OCI-LY1 (cell line): Measurements from ENCODE around the gene SEMA3G.

ENCODE experiments used
- H2AFZ ChIP-seq: fragments of 200-600 bp; sonication (generic), shearing (Covaris generic); 2 replicates; pipeline ENCODE4 v1.6.0; 2014; ENCODE audit warnings: antibody characterized with exemption, mild to moderate bottlenecking, low read length
- H3F3A ChIP-seq: fragments of 200-600 bp; sonication (generic), shearing (Covaris generic); 2 replicates; pipeline ENCODE4 v1.6.0; 2014; ENCODE audit warnings: mild to moderate bottlenecking, antibody characterized with exemption, low read length, moderate library complexity; ENCODE audit not compliant: insufficient read depth
- H3K27ac ChIP-seq: fragments of 200-600 bp; sonication (generic); 2 replicates; pipeline ENCODE4 v1.5.1; 2014; ENCODE audit warnings: low read length, mixed run types, mild to moderate bottlenecking, low read depth; ENCODE audit not compliant: poor library complexity, severe bottlenecking
- H3K27me3 ChIP-seq: fragments of 200-600 bp; sonication (generic); 2 replicates; pipeline ENCODE4 v1.6.0; 2014; ENCODE audit warnings: antibody characterized with exemption, mild to moderate bottlenecking, low read length, moderate library complexity; ENCODE audit not compliant: insufficient read depth
- H3K36me3 ChIP-seq: fragments of 200-600 bp; sonication (generic); 2 replicates; pipeline ENCODE4 v1.6.1; 2014; ENCODE audit warnings: mild to moderate bottlenecking, antibody characterized with exemption, low read length, moderate library complexity, mixed read lengths; ENCODE audit not compliant: insufficient read depth
- H3K4me1 ChIP-seq: fragments of 200-600 bp; sonication (generic); 2 replicates; pipeline ENCODE4 v1.5.1; 2014; ENCODE audit warnings: mild to moderate bottlenecking, low read length, moderate library complexity; ENCODE audit not compliant: insufficient read depth, severe bottlenecking
- H3K4me2 ChIP-seq: fragments of 200-600 bp; sonication (generic), shearing (Covaris generic); 2 replicates; pipeline ENCODE4 v1.6.1; 2014; ENCODE audit warnings: low read length
- H3K4me3 ChIP-seq: fragments of 200-600 bp; sonication (generic); 2 replicates; pipeline ENCODE4 v1.5.1; 2014; ENCODE audit warnings: low read length, low read depth, mild to moderate bottlenecking, mixed read lengths; ENCODE audit not compliant: poor library complexity, severe bottlenecking
- H3K79me2 ChIP-seq: fragments of 200-600 bp; shearing (Covaris generic); 2 replicates; pipeline ENCODE4 v1.6.1; 2016; ENCODE audit warnings: mixed run types, low read length, mixed read lengths; ENCODE audit not compliant: insufficient read depth
- H3K9ac ChIP-seq: fragments of 200-600 bp; sonication (generic), shearing (Covaris generic); 2 replicates; pipeline ENCODE4 v1.6.1; 2014; ENCODE audit warnings: mild to moderate bottlenecking, low read length, mixed read lengths
- H3K9me2 ChIP-seq: fragments of 200-600 bp; sonication (generic), shearing (Covaris generic); 2 replicates; pipeline ENCODE4 v1.6.1; 2014; ENCODE audit warnings: low read depth, mild to moderate bottlenecking, low read length, mixed read lengths
- H3K9me3 ChIP-seq: fragments of 200-600 bp; shearing (Covaris generic); 2 replicates; pipeline ENCODE4 v1.6.1; 2014; ENCODE audit warnings: low read length, mixed read lengths
- H4K20me1 ChIP-seq: fragments of 200-600 bp; sonication (generic), shearing (Covaris generic); 2 replicates; pipeline ENCODE4 v1.6.0; 2016; ENCODE audit warnings: mild to moderate bottlenecking, low read length; ENCODE audit not compliant: insufficient read depth
- CTCF ChIP-seq: fragments of 200-600 bp; sonication (generic), shearing (Covaris generic); IDR thresholded peaks from 2 replicates; pipeline ENCODE4 v1.5.1; 2017; ENCODE audit warnings: mild to moderate bottlenecking, antibody characterized with exemption, low read length, moderate library complexity, mixed read lengths
- EZH2 ChIP-seq: fragments of 200-600 bp; sonication (generic), shearing (Covaris generic); IDR thresholded peaks from 2 replicates; pipeline ENCODE4 v1.8.0; 2017; ENCODE audit warnings: borderline replicate concordance, mixed run types, mild to moderate bottlenecking, antibody characterized with exemption, low read length, moderate library complexity, mixed read lengths

Gene SEMA3G

DNA sequence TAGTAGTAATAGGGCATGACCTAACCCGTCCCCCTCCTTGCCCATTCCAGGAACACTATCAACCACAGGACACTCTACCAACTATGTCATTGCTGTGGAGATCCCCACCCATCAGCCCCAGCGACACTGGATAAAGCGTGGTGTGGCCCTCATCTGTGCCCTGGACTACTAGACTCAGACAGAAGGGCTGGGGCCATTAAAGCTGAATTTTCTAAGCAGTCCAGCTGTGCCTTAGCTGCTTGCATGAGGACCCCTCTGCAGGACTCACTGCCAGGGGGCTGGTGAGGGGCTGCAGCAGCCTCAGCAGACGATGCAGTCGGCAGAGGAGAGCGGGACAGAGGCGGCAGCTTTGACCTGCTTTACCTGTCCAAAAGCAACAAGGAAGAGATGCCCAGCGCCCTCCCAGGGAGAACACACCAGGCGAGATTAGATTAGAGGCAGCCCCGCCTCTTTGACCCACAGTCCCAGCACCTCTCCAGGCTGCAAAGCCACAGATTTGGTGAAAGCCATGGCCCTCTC lies 44.6 kb downstream of the SEMA3G start:
- H2AFZ ChIP-seq, result no peak overlapping the region
- H3K27me3 ChIP-seq, result no peaks in the 10 kb centered on the region
- H3K9me3 ChIP-seq, result no peaks in the 10 kb centered on the region
- no peaks in the 10 kb centered on the region for H3K79me2 ChIP-seq
- H3F3A ChIP-seq, result no peaks in the 10 kb centered on the region
- no peak overlapping the region for H3K27ac ChIP-seq
- H3K9me2 ChIP-seq, result no peaks in the 10 kb centered on the region
- no peaks in the 10 kb centered on the region for H3K4me1 ChIP-seq
- no peak overlapping the region for H3K4me2 ChIP-seq
- no peak overlapping the region for H3K9ac ChIP-seq
- H3K4me3 ChIP-seq, result no peak overlapping the region
- no peak for TF ChIP-seq EZH2
- TF ChIP-seq CTCF, result no peak
- H3K36me3 ChIP-seq, result peaks cover 48% of the 10 kb centered on the region
- no peaks in the 10 kb centered on the region for H4K20me1 ChIP-seq

DNA sequence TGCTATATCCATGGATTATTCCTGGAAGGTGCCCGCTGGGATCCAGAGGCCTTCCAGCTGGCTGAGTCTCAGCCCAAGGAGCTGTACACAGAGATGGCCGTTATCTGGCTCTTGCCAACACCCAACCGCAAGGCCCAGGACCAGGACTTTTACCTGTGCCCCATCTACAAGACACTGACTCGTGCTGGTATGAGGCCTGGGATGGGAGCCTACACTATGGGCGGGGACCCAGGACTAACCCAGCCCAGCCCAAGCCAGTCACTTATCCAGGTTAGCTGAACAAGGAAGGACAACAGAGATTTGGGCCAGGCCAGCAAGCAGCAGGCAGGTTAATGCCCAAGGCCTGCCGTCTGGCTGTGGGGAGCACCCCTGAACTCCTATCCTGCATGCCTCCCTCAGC lies 45.3 kb downstream of the SEMA3G start:
- no peak overlapping the region for H3K4me2 ChIP-seq
- H3K4me3 ChIP-seq, result no peak overlapping the region
- H3F3A ChIP-seq, result no peaks in the 10 kb centered on the region
- H3K27me3 ChIP-seq, result no peaks in the 10 kb centered on the region
- H2AFZ ChIP-seq, result no peak overlapping the region
- H3K4me1 ChIP-seq, result no peaks in the 10 kb centered on the region
- H4K20me1 ChIP-seq, result no peaks in the 10 kb centered on the region
- no peak overlapping the region for H3K9ac ChIP-seq
- no peaks in the 10 kb centered on the region for H3K9me2 ChIP-seq
- no peaks in the 10 kb centered on the region for H3K79me2 ChIP-seq
- TF ChIP-seq EZH2 (no peak), CTCF (no peak)
- peaks cover 41% of the 10 kb centered on the region for H3K36me3 ChIP-seq
- H3K9me3 ChIP-seq, result no peaks in the 10 kb centered on the region
- no peak overlapping the region for H3K27ac ChIP-seq

DNA sequence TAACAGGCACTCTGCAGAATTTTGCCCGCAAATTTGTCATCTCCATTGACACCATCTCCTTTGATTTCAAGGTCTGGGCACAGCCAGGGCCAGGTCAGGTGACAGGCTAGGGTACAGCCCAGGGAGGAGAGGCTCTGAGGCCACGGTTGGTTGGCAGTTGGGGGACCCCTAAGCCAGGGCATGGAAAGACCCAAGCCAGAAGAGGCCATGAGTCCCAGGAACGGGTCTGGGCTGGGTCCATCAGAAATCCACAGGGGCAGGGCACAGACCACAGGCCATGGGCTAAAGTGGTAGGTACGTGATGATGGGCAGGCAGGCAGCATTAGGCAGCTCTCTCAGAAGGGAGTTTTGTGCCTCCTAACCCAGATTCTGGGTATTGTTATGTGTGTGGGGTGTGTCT lies 45.8 kb downstream of the SEMA3G start:
- TF ChIP-seq EZH2 (no peak), CTCF (no peak)
- H3K79me2 ChIP-seq, result no peaks in the 10 kb centered on the region
- H3K36me3 ChIP-seq, result peaks cover 36% of the 10 kb centered on the region

More for the DNA sequence above, 45.8 kb downstream of the SEMA3G start:
- Histone ChIP-seq H3K27ac (no peak overlapping the region), H3K9ac (no peak overlapping the region), H4K20me1 (no peaks in the 10 kb centered on the region), H3K27me3 (no peaks in the 10 kb centered on the region), H3K4me3 (no peak overlapping the region), H3K9me2 (no peaks in the 10 kb centered on the region), H2AFZ (no peak overlapping the region), H3K4me1 (no peaks in the 10 kb centered on the region), H3F3A (no peaks in the 10 kb centered on the region), H3K4me2 (no peak overlapping the region), H3K9me3 (no peaks in the 10 kb centered on the region)
